Fibroblast of lung (primary cell): ENCODE measurements around the gene UST.

Source experiments
- EZH2 ChIP-seq: IDR thresholded peaks from 2 replicates; pipeline ENCODE4 v1.5.1; 2012; ENCODE audit warnings: low read length, control low read depth, mild to moderate bottlenecking; ENCODE audit errors: missing control alignments
- TF ChIP-seq, protein P1 (sequence below), 2 donors: IDR thresholded peaks in 1 of 2; conservative IDR thresholded peaks in 1 of 2; 1 replicate in 1 of 2; 2 replicates in 1 of 2; pipeline ENCODE4 v1.5.1; 2011 to 2012; ENCODE audit warnings: low read length in 2 of 2, control low read depth in 1 of 2, inconsistent platforms in 1 of 2, low read depth in 1 of 2, mild to moderate bottlenecking in 1 of 2

DNA sequence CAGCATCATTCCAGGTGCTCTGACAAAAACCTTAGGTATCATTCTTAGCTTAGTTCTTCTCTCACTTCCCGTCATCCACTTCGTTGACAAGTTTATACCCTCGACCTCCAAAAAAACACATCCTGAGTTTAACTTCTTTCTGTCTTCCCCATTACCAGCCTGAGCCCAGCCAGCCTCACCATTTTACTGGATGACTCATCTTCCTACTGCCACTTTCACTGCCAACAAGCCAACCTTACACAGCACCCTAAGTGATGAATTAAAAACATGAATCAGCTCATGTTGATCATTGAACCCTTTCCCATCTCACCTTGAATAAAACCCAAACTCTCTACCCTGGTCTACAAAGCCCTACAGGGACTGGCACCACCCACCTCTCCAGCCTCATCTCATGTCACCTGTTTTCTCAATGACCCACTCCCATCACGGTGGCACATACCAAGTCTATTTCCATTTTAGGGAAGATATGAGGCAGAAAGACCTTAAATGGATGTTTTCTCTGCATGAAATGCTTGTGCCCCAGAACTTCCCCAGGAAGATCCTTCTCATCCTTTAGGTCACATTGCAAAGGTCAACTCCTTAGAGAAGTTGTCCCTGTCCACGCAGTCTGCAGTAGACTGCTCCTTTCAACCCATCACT lies 9.9 kb upstream of the UST start:
- TF ChIP-seq, protein P1, sequence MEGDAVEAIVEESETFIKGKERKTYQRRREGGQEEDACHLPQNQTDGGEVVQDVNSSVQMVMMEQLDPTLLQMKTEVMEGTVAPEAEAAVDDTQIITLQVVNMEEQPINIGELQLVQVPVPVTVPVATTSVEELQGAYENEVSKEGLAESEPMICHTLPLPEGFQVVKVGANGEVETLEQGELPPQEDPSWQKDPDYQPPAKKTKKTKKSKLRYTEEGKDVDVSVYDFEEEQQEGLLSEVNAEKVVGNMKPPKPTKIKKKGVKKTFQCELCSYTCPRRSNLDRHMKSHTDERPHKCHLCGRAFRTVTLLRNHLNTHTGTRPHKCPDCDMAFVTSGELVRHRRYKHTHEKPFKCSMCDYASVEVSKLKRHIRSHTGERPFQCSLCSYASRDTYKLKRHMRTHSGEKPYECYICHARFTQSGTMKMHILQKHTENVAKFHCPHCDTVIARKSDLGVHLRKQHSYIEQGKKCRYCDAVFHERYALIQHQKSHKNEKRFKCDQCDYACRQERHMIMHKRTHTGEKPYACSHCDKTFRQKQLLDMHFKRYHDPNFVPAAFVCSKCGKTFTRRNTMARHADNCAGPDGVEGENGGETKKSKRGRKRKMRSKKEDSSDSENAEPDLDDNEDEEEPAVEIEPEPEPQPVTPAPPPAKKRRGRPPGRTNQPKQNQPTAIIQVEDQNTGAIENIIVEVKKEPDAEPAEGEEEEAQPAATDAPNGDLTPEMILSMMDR (conservative IDR thresholded peaks at IDR 0.05 in 1 of 2, IDR thresholded peaks at IDR 0.05 in 1 of 2; ENCODE audit: low read depth in 1 of 2, low read length in 2 of 2): no peak
- TF ChIP-seq EZH2: no peak
